ENCODE data around the gene SLC4A1.
A peak's percentile ranks its signal among the peaks of the same experiment; 100 is the strongest.
"Not testable (repeated sequence)": the region's sequence is repeated elsewhere in the genome, so short reads cannot be mapped to it uniquely, and the experiment has no call there.

The SLC4A1 gene

DNA sequence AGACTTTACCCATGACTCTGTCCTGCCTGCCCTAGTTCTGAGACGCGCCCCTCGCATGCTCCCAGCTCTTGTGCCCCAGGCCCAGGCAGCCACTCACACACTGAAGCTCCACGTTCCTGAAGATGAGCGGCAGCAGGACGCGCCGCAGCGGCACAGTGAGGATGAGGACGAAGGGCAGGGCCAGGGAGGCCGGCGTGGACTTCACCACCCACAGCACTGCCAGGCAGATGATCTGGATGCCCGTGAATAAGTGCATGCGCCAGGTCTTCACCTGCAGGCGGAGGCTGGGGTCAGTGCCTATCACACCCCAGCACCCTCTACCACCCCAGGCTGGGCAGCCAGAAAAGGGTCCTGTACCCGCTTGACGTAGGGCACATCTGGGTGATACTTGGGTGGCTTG, 16.9 kb downstream of the SLC4A1 start:
- Mint-ChIP-seq H3K36me3 (no peaks in the 10 kb centered on the region), H3K27ac (no peak overlapping the region), H3K4me3 (no peak overlapping the region), H3K4me1 (peaks cover 38% of the 10 kb centered on the region), H3K9me3 (no peaks in the 10 kb centered on the region), H3K27me3 (no peaks in the 10 kb centered on the region)

DNA sequence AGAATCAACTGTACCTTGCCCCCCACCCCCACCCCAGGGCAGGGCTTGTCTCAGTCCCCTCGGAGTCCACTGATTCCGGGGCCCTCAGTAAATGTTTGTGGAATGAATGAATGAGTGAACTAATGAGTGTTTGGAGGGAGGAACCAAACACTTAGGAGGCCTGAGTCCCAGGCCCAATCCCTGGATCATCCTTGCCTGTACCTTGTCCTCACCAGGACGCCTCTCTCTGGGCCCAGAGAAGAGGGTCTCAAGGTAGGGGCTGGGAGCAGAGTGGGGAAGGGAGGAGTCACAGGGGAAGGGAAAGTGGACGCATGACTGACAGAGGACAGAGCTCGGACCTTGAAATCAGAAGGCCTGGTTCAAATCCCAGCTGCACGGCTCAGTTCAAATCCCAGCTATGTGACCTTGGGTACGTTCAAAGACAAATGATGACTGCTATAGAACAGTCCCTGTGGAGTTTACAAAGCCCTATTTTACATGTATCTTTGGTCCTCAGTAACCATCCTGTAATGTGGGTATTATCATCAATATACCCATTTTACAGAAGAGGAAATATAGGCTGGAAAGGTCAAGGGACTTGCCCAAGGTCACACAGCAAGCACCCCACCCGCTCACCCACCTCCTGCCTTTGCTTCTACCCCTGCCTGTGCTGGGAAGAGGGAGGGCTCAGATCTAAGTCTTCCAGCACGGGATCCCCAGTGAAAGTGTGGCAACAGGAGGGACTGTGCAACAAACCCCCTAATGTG, 18.3 kb downstream of the SLC4A1 start:
- H3K4me1 Mint-ChIP-seq, result peaks cover 48% of the 10 kb centered on the region
- no peaks in the 10 kb centered on the region for H3K36me3 Mint-ChIP-seq
- no peaks in the 10 kb centered on the region for H3K9me3 Mint-ChIP-seq
- H3K4me3 Mint-ChIP-seq, result no peak overlapping the region
- no peaks in the 10 kb centered on the region for H3K27me3 Mint-ChIP-seq
- no peak overlapping the region for H3K27ac Mint-ChIP-seq

DNA sequence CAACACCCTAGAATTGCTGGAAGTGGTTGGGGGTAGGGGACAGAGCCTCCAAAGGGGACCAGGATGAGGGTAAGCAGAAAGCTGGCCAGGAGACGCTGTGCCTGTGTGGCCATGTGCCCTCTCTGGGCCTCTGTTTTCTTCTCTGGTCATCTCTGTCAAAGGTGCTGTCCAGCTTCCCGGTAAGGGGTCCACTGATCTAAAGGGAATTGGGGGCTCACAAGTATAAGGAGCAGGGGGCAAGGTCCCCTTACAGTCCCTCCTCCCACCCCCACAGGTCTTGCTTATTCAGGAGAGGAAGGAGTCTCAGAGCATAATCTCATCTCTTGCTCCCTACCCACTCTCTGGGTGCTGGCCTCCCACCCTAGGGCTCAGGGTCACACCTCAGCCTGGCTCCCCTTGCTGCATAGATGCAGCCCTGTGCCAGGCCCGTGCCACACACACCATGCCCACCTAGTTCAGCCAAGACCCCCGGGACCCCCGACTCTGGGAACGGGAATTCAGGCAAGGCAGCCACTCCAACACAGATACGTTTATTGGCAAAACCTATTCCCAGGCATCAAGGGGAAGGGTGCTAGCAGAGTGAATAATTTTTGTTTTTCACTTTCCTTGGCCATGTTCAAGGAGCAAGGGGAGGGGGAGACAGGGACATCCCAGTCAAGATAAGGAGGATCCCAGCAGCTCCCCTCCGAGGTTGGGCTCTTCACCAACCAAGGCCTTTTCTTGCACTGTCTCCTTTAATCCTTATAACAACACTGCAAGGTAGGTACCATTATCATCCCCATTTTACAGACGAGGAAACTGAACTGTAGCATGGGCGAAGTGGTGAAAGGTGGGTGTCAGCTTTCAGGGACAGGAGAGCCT, 19.8 kb downstream of the SLC4A1 start:
- Mint-ChIP-seq H3K9me3 (no peaks in the 10 kb centered on the region), H3K36me3 (no peaks in the 10 kb centered on the region), H3K27ac (no peak overlapping the region), H3K4me3 (no peak overlapping the region), H3K27me3 (no peaks in the 10 kb centered on the region), H3K4me1 (peaks cover 48% of the 10 kb centered on the region)

DNA sequence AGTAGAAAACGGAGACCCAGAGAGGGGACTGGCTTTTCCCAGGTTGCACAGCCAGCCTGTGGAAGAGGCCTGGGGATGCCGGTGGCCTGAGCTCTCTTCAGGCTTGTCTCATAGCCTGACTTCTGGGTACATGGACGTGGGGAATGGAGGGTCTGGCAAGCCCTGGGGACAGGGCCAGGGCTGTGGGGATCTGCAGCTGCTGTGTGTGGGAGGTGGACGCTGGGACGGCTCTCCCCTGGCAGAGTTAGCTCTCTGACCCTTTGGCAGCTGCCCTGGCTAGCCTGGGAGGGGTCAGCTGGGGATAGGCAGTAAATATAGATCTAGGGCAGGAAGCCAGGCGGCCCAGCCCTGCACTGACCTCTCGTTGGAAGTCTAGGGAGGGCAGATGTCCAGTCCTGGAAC, 20.5 kb downstream of the SLC4A1 start:
- no peaks in the 10 kb centered on the region for H3K36me3 Mint-ChIP-seq
- H3K4me3 Mint-ChIP-seq, result no peak overlapping the region
- peak overlapping the region; percentile 18 for H3K27ac Mint-ChIP-seq
- no peaks in the 10 kb centered on the region for H3K9me3 Mint-ChIP-seq
- H3K4me1 Mint-ChIP-seq, result peaks cover 48% of the 10 kb centered on the region
- no peaks in the 10 kb centered on the region for H3K27me3 Mint-ChIP-seq

DNA sequence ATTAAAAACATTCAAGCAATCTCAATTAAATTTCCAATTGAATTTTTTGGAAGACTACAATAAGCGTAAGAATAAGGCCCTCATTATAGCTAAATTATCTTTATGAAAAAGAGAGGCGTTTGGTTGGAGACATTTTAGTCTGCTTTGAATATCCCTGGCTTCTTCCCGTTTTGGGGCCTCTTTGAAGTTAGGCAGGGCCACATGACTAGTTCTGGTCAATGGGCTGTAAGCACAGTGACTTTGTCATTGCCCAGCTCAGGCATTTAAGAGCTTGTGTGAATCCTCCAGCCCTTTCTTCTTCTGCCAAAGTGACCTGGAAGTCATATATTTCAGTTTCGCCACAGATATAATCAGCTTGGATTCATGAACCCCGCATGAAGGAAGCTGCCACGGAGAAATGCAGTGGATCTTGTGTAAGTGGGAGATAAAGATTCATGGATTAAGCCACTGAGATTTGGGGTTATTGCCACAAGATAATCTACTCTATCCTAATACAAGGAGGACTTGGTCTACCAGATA, 26.8 kb downstream of the SLC4A1 start:
- Mint-ChIP-seq H3K9me3 (no peaks in the 10 kb centered on the region), H3K27ac (no peak overlapping the region), H3K4me1 (peaks cover 11% of the 10 kb centered on the region), H3K4me3 (no peak overlapping the region), H3K36me3 (no peaks in the 10 kb centered on the region), H3K27me3 (no peaks in the 10 kb centered on the region)

DNA sequence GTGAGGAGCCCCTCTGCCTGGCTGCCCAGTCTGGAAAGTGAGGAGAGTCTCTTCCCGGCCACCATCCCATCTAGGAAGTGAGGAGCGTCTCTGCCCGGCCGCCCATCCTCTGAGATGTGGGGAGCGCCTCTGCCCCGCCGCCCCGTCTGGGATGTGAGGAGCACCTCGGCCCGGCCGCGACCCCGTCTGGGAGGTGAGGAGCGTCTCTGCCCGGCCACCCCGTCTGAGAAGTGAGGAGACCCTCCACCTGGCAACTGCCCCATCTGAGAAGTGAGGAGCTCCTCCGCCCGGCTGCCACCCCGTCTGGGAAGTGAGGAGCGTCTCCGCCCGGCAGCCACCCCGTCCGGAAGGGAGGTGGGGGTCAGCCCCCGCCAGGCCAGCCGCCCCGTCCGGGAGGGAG, 30.0 kb downstream of the SLC4A1 start:
- not testable (repeated sequence) for H3K9me3 Mint-ChIP-seq, H3K36me3 Mint-ChIP-seq, H3K27me3 Mint-ChIP-seq, H3K4me3 Mint-ChIP-seq, H3K4me1 Mint-ChIP-seq, H3K27ac Mint-ChIP-seq

DNA sequence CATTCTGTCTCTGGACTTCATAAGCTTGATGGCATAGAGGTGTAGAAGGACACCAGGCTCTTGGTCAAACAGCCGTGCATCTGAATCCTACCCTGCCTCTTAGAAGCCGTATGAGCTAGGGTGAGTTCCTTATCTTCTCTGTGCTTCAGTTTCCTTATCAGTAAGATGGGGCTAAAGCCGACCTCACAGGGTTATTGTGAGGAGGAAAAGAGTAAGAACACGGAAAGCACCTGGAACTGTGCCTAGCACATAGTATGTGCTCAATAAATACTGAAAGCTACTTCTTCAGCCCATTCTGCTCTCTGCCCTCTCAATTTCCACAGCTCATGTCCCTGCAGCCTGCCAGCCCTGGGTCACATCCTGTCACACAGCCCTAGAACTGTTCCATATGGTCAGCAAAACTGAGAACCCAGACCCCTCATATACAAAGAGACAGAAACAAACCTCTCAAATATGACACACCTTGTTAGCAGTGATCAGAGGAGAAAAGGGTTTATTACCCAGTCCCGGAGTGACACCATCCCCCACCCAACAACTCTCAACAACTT, 31.4 kb downstream of the SLC4A1 start:
- Mint-ChIP-seq H3K36me3 (no peaks in the 10 kb centered on the region), H3K9me3 (no peaks in the 10 kb centered on the region), H3K27me3 (no peaks in the 10 kb centered on the region), H3K4me1 (peaks cover 5% of the 10 kb centered on the region), H3K27ac (no peak overlapping the region), H3K4me3 (no peak overlapping the region)

DNA sequence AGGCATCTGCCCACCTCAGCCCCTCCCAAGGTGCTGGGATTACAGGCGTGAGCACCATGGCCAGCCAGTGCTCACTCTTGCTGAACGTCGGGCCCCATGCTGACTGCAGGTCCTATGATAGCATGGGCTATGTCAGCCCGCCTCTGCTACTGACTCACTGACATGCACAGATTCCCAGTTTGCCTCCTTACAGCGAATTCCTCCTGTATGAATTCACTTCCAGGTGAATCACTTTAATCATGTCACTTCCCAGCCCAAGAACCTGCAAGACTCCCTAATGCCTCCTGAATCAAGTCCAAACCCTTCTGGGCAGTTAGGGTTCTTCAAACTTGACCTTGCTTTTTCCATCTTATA, 32.4 kb downstream of the SLC4A1 start:
- no peak overlapping the region for H3K4me3 Mint-ChIP-seq
- no peaks in the 10 kb centered on the region for H3K9me3 Mint-ChIP-seq
- no peak overlapping the region for H3K27ac Mint-ChIP-seq
- no peaks in the 10 kb centered on the region for H3K27me3 Mint-ChIP-seq
- H3K4me1 Mint-ChIP-seq, result peaks cover 5% of the 10 kb centered on the region
- no peaks in the 10 kb centered on the region for H3K36me3 Mint-ChIP-seq

DNA sequence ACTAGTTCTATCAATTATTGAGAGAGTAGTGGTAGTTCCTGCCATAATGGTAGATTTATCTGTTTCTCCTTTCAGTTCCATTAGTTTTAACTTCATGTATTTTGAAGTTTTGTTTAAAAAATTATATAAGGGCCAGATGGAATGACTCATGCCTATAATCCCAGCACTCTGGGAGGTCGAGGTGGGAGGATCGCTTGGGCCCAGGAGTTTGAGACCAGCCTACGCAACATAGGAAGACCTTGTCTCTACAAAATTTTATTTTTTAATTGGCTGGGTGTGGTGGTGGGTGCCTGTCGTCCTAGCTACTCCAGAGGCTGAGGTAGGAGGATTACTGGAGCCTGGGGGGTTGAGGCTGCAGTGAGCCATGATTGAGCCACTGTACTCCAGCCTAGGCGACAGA, 34.4 kb downstream of the SLC4A1 start:
- H3K9me3 Mint-ChIP-seq, result no peaks in the 10 kb centered on the region
- H3K4me1 Mint-ChIP-seq, result peaks cover 5% of the 10 kb centered on the region
- H3K27ac Mint-ChIP-seq, result no peak overlapping the region
- H3K4me3 Mint-ChIP-seq, result no peak overlapping the region
- H3K36me3 Mint-ChIP-seq, result no peaks in the 10 kb centered on the region
- H3K27me3 Mint-ChIP-seq, result no peaks in the 10 kb centered on the region

DNA sequence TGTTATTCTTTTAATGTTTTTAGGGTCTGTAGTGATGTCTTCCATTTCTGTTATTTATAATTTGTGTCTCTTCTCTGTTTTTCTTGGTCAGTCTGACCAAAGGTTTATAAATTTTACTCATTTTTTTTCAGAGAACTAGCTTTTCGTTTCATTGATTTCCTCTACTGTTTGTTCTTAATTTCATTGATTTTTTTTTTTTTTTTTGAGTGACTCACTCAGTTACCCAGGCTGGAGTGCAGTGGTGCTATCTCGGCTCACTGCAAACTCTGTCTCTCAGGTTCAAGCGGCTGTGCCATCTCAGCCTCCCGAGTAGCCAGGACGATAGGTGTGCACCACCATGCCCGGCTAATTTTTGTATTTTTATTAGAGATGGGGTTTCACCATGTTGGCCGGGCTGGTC, 35.9 kb downstream of the SLC4A1 start:
- no peaks in the 10 kb centered on the region for H3K9me3 Mint-ChIP-seq
- H3K27me3 Mint-ChIP-seq, result no peaks in the 10 kb centered on the region
- no peak overlapping the region for H3K4me3 Mint-ChIP-seq
- no peak overlapping the region for H3K27ac Mint-ChIP-seq
- H3K4me1 Mint-ChIP-seq, result peaks cover 5% of the 10 kb centered on the region
- no peaks in the 10 kb centered on the region for H3K36me3 Mint-ChIP-seq

DNA sequence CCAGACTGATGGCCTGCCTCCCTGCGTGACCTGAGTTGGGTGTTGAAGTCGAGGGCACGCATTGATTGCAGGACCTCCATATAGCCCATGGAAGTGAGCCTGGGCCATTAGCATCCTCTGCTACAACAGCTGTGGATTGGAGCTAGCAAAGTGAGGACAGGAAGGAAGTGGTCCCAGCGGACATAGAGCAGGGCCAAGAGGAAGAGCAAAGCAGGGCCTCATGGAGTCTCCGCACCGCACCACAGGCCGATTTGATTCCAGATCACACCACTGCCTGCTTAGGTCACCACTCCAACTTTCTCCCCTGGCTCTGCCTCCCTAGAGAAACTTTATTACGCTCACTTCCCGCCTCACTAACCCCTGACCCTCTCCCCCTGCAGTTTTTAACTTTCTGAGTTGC, 37.8 kb downstream of the SLC4A1 start:
- H3K36me3 Mint-ChIP-seq, result no peaks in the 10 kb centered on the region
- no peaks in the 10 kb centered on the region for H3K27me3 Mint-ChIP-seq
- H3K27ac Mint-ChIP-seq, result no peak overlapping the region
- H3K9me3 Mint-ChIP-seq, result no peaks in the 10 kb centered on the region
- peaks cover 3% of the 10 kb centered on the region for H3K4me1 Mint-ChIP-seq
- H3K4me3 Mint-ChIP-seq, result no peak overlapping the region

DNA sequence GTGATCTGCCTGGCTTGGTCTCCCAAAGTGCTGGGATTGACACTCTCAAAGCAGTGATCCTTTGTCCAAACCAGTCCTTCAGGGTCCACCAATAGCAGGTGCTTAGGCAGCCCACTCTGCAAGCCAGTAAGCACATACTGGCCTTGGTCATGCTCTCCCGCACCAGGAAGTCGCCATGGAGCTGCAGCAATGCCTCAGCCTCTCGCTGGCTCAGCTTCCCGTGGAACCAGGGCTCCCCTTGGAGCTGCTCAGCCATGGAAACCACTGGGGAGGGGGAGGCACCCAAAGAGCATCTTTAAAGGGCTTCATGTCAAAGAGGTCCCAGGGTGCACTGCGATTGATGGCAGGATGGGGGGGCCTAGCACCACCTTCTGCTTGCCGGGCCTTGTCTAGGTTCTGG, 38.8 kb downstream of the SLC4A1 start:
- no peaks in the 10 kb centered on the region for H3K9me3 Mint-ChIP-seq
- H3K4me3 Mint-ChIP-seq, result no peak overlapping the region
- H3K36me3 Mint-ChIP-seq, result no peaks in the 10 kb centered on the region
- no peak overlapping the region for H3K27ac Mint-ChIP-seq
- H3K27me3 Mint-ChIP-seq, result no peaks in the 10 kb centered on the region
- no peaks in the 10 kb centered on the region for H3K4me1 Mint-ChIP-seq

DNA sequence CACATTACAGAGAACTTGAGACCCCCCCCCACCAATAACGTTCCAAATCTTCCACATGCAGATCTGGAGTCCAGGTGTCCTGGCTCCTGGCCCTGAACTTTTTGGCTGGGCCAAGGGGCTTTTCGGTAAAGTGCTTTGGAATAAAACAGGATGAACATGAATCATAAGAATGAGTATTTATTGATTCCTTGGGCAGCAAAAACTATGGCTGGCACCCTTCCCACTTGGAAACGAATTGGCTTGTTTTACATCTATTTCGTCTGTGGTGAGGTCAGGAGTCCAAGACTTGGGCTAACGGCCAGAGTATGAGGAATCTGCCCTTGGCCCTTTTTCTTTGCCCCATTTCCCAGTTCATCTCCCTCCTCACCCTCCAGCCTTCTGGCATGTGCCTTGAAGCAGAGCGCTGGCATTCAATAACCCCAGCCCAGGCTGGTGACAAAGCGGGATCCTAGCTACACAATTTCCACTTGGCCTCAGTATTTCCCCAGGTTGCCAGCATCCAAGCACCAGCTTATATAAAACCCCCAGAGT, 44.3 kb downstream of the SLC4A1 start:
- peak overlapping the region; percentile 62 for H3K27ac Mint-ChIP-seq
- H3K4me1 Mint-ChIP-seq, result peaks cover 13% of the 10 kb centered on the region
- no peaks in the 10 kb centered on the region for H3K27me3 Mint-ChIP-seq
- no peak overlapping the region for H3K4me3 Mint-ChIP-seq
- H3K36me3 Mint-ChIP-seq, result no peaks in the 10 kb centered on the region
- no peaks in the 10 kb centered on the region for H3K9me3 Mint-ChIP-seq

DNA sequence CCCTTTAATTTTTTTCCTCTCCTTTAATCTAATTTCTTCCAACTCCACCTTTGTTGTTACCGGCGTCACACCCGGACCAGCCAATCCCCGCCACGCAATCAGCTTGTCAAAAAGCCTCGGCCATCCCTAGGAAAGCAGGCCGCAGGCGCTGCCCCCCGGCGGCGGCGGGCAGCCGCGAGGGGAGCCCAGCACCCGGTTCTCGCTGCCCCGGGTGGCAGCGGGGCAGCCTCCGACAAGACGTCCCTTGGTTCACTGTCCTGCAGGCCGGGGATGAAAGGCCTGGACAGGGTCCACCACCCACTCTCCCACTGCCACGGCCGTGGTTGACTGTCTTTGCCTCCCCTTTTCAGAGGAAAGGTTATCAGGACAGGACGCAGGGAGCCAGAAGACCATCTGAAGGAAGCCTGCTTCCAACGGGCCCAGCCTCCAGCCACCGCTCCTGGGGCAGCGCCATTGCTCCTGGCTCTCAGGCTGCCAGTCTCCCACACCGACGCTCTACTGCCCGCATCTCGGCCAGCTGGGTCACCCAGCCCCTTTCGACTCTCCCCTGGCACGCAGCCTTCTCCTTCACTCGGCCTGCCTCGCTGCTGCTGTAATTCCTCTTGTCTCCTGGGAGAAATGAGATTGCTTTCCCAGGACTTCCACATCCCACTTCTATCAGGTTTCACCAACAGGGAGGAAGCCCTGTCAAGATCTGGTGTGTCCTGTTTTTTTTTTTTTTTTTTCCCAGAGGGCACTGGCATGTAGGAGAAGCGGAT, 45.6 kb downstream of the SLC4A1 start:
- peaks cover 18% of the 10 kb centered on the region for H3K4me1 Mint-ChIP-seq
- no peaks in the 10 kb centered on the region for H3K36me3 Mint-ChIP-seq
- peak overlapping the region; percentile 98 for H3K4me3 Mint-ChIP-seq
- no peaks in the 10 kb centered on the region for H3K27me3 Mint-ChIP-seq
- H3K9me3 Mint-ChIP-seq, result no peaks in the 10 kb centered on the region
- peak overlapping the region; percentile 97 for H3K27ac Mint-ChIP-seq

DNA sequence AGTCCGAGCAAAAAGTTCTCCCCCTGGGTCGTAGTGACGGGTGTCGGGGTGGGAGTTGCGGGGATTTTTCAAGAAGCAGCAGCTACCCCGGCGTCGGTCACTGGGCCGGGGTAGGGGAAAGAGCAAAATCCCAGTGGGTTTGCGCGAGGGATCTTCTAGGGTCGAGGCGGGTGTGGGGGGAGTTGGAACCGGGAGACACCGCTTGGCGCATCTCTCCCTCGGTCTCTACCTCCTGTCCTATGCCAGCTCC, 46.1 kb downstream of the SLC4A1 start:
- peaks cover 3% of the 10 kb centered on the region for H3K36me3 Mint-ChIP-seq
- peaks cover 22% of the 10 kb centered on the region for H3K4me1 Mint-ChIP-seq
- H3K4me3 Mint-ChIP-seq, result peak overlapping the region; percentile 98
- H3K27ac Mint-ChIP-seq, result peak overlapping the region; percentile 97
- H3K9me3 Mint-ChIP-seq, result no peaks in the 10 kb centered on the region
- no peaks in the 10 kb centered on the region for H3K27me3 Mint-ChIP-seq
